Spleen (tissue), 11 donors: Measurements from ENCODE around the gene MARCHF10. TPM values are rescaled to one million over a fixed set of nuclear protein-coding genes. Genes with fewer than 3 reads are reported as not detected.

ENCODE experiments used
- DNase-seq: peaks from one replicate; pipeline ENCODE4 v3.0.0-alpha.2; 2020
- H3K27ac ChIP-seq, 8 donors: fragments of 200-600 bp; sonication (generic) in 7 of 8; 1 replicate in 4 of 8; 2 replicates in 4 of 8; pipeline versions ENCODE4 v1.5.0 to v1.8.0; 2016 to 2021; ENCODE audit warnings: inconsistent platforms in 4 of 8, mild to moderate bottlenecking in 4 of 8, moderate library complexity in 1 of 8
- H3K27me3 ChIP-seq, 7 donors: fragments of 200-600 bp; sonication (generic) in 6 of 7; replicated peaks in 1 of 7; 1 replicate in 4 of 7; 2 replicates in 3 of 7; pipeline versions ENCODE4 v1.5.0 to v1.8.0; 2016 to 2021; ENCODE audit warnings: inconsistent platforms in 3 of 7, mild to moderate bottlenecking in 1 of 7
- H3K36me3 ChIP-seq, 6 donors: fragments of 200-600 bp; sonication (generic) in 5 of 6; 1 replicate in 4 of 6; 2 replicates in 2 of 6; pipeline versions ENCODE4 v1.5.0 to v1.8.0; 2016 to 2021; ENCODE audit warnings: inconsistent platforms in 2 of 6
- H3K4me1 ChIP-seq, 6 donors: fragments of 200-600 bp; sonication (generic) in 5 of 6; 1 replicate in 3 of 6; 2 replicates in 3 of 6; pipeline versions ENCODE4 v1.5.0 to v1.8.0; 2016 to 2021; ENCODE audit warnings: inconsistent platforms in 3 of 6
- H3K4me3 ChIP-seq, 8 donors: fragments of 200-600 bp; sonication (generic) in 7 of 8; 1 replicate in 4 of 8; 2 replicates in 4 of 8; pipeline versions ENCODE4 v1.5.0 to v1.8.0; 2016 to 2021; ENCODE audit warnings: inconsistent platforms in 4 of 8, mild to moderate bottlenecking in 4 of 8, moderate library complexity in 2 of 8
- H3K9me3 ChIP-seq, 8 donors: fragments of 200-600 bp; sonication (generic) in 7 of 8; 1 replicate in 4 of 8; 2 replicates in 4 of 8; pipeline versions ENCODE4 v1.5.0 to v1.8.0; 2016 to 2021; ENCODE audit warnings: inconsistent platforms in 4 of 8
- CTCF ChIP-seq, 11 experiments: fragments of 200-600 bp in 7 of 11; fragments of 450-650 bp in 4 of 11; sonication (generic) in 4 of 11; IDR thresholded peaks in 8 of 11; conservative IDR thresholded peaks in 3 of 11; 1 replicate in 7 of 11; 2 replicates in 4 of 11; pipeline versions ENCODE4 v1.4.0 to v1.8.0; 2016 to 2021; ENCODE audit warnings: antibody characterized with exemption in 11 of 11, inconsistent platforms in 4 of 11, mild to moderate bottlenecking in 1 of 11
- POLR2A ChIP-seq, 3 donors: fragments of 450-650 bp; IDR thresholded peaks; one replicate each; pipeline ENCODE4 v1.5.1; 2017; ENCODE audit warnings: antibody characterized with exemption in 3 of 3, mild to moderate bottlenecking in 1 of 3
- POLR2AphosphoS5 ChIP-seq, 3 donors: sonication (generic); formaldehyde crosslinking; IDR thresholded peaks; one replicate each; pipeline ENCODE4 v1.5.1; 2017; ENCODE audit warnings: antibody characterized with exemption in 3 of 3
- WGBS, 5 donors: extraction: QIAGEN DNeasy Blood & Tissue Kit in 3 of 5; methylation state at CpG; one replicate each; pipeline versions ENCODE4 v1.1.5 to v1.1.7; 2013 to 2018; 5-methylcytosine and 5-hydroxymethylcytosine counted together
- intact Hi-C: fragments of 100-400 bp; cut with DNase I; formaldehyde crosslinking; loops from one replicate; pipeline ENCODE4 v1.15.0; 2023; ENCODE audit warnings: low total_unique reads
- polyA plus RNA-seq, 3 donors: library from polyadenylated mRNA; stranded (reverse); fragments of 200-250 nt; gene quantifications; one replicate each; pipeline ENCODE4 v1.2.1, GENCODE V29; 2013
- total RNA-seq, 7 donors: library from RNA; depleted of rRNA in 3 of 7; stranded (reverse); fragments of >200 nt in 3 of 7; fragmentation: NEBNext Ultra II Directional in 4 of 7; extraction: Animal tissue kit (Norgen Biotek cat#: 25700) in 4 of 7; gene quantifications; one replicate each; pipeline versions ENCODE4 v1.1.0 to v1.2.1, GENCODE V29; 2016 to 2021
- donor health status: healthy with polysubstance abuse.
- donor health status: DM: no; HTN: no; CAD: no; lungs with moderate emphysema.
- donor health status: DM: no; HTN: no; CAD: no.
- donor health status: Bipolar disorder and iron deficiency.
- donor health status: healthy.
- donor health status: DM: no; HTN: no; CAD: no.
- donor health status: DM: yes; HTN: yes; CAD: no.

MARCHF10 gene
- total and polyA plus RNA-seq, 10 donors: 0.15 to 0.32 (median 0.26) TPM; not detected in 7

- TF ChIP-seq POLR2A (IDR thresholded peaks at IDR 0.05) (no peak), CTCF (IDR thresholded peaks at IDR 0.05 in 8 of 11, conservative IDR thresholded peaks at IDR 0.05 in 3 of 11) (no peak), POLR2AphosphoS5 (IDR thresholded peaks at IDR 0.05) (no peak)
- peaks cover 0 to 15% (median 4%) of the 10 kb centered on the region in 6 donors for H3K4me1 ChIP-seq
- intact Hi-C loops: no loop called here
- no peak overlapping the region for H3K27ac ChIP-seq
- no peaks in the 10 kb centered on the region for H3K9me3 ChIP-seq
- no peak overlapping the region for H3K4me3 ChIP-seq
- WGBS, 5 donors: 59 to 67% (median 64%) methylated on average over 10 of the region's 10 CpGs
- no peak for DNase-seq
- H3K27me3 ChIP-seq: no peaks in the 10 kb centered on the region
- no peaks in the 10 kb centered on the region for H3K36me3 ChIP-seq
These were observed 19.8 kb upstream of the MARCHF10 start for GRCh38 chr17:62827746-62828485.

- 77 to 94% (median 81%) methylated on average over 3 of the region's 3 CpGs for WGBS, 5 donors
- no peak for DNase-seq
- Histone ChIP-seq H3K9me3 (no peaks in the 10 kb centered on the region), H3K4me3 (no peak overlapping the region), H3K27ac (no peak overlapping the region), H3K4me1 (peaks cover 0 to 22% (median 6%) of the 10 kb centered on the region in 6 donors), H3K27me3 (no peaks in the 10 kb centered on the region), H3K36me3 (no peaks in the 10 kb centered on the region)
- intact Hi-C loops: no loop called here
- TF ChIP-seq POLR2AphosphoS5 (IDR thresholded peaks at IDR 0.05) (no peak), POLR2A (IDR thresholded peaks at IDR 0.05) (no peak)
These were observed 18.8 kb upstream of the MARCHF10 start for GRCh38 chr17:62826956-62827355.

GRCh38 chr17:62825182-62825581, 17.1 kb upstream of the MARCHF10 start:
- WGBS, 5 donors: 88 to 97% (median 93%) methylated on average over 3 of the region's 3 CpGs
- TF ChIP-seq POLR2A (IDR thresholded peaks at IDR 0.05) (no peak), POLR2AphosphoS5 (IDR thresholded peaks at IDR 0.05) (no peak), CTCF (IDR thresholded peaks at IDR 0.05 in 8 of 11, conservative IDR thresholded peaks at IDR 0.05 in 3 of 11) (no peak)

GRCh38 chr17:62824290-62825131, 16.4 kb upstream of the MARCHF10 start:
- Histone ChIP-seq H3K27me3 (no peaks in the 10 kb centered on the region), H3K36me3 (no peaks in the 10 kb centered on the region), H3K27ac (no peak overlapping the region), H3K4me3 (no peak overlapping the region), H3K4me1 (peaks cover 0 to 43% (median 13%) of the 10 kb centered on the region in 6 donors), H3K9me3 (no peaks in the 10 kb centered on the region)
- DNase-seq: no peak
- TF ChIP-seq POLR2AphosphoS5 (IDR thresholded peaks at IDR 0.05) (no peak), POLR2A (IDR thresholded peaks at IDR 0.05) (no peak), CTCF (IDR thresholded peaks at IDR 0.05 in 8 of 11, conservative IDR thresholded peaks at IDR 0.05 in 3 of 11) (no peak)
- WGBS, 5 donors: 83 to 92% (median 86%) methylated on average over 7 of the region's 7 CpGs
- intact Hi-C loops: no loop called here

More at GRCh38 chr17:62825182-62825581, 17.1 kb upstream of the MARCHF10 start:
- Histone ChIP-seq H3K4me3 (no peak overlapping the region), H3K4me1 (peaks cover 0 to 36% (median 10%) of the 10 kb centered on the region in 6 donors), H3K27ac (no peak overlapping the region), H3K27me3 (no peaks in the 10 kb centered on the region), H3K9me3 (no peaks in the 10 kb centered on the region), H3K36me3 (no peaks in the 10 kb centered on the region)
- intact Hi-C loops: no loop called here
- DNase-seq: no peak
